WERI-Rb-1 (cell line): ENCODE data around the gene SCAMP5.

Experiments
- DNase-seq: peaks from one replicate; pipeline ENCODE4 v3.0.0-alpha.2; 2020
- H3K27ac ChIP-seq: fragments of 250-450 bp; sonication (Bioruptor Pico); 2 replicates; pipeline ENCODE4 v1.5.1; 2020; ENCODE audit warnings: mild to moderate bottlenecking, moderate library complexity
- H3K27me3 ChIP-seq: fragments of 250-450 bp; sonication (Bioruptor Pico); 2 replicates; pipeline ENCODE4 v1.5.1; 2021; ENCODE audit warnings: mild to moderate bottlenecking, low read depth, moderate library complexity; ENCODE audit not compliant: insufficient read depth, severe bottlenecking
- H3K36me3 ChIP-seq: fragments of 250-450 bp; sonication (Bioruptor Pico); 2 replicates; pipeline ENCODE4 v1.5.1; 2020; ENCODE audit warnings: mild to moderate bottlenecking, moderate library complexity
- H3K4me3 ChIP-seq: 2 replicates; pipeline ENCODE4 v1.5.1; 2011; ENCODE audit warnings: low read depth, mild to moderate bottlenecking, control low read depth, low read length
- H3K9me3 ChIP-seq: fragments of 250-450 bp; sonication (Bioruptor Pico); 2 replicates; pipeline ENCODE4 v1.5.1; 2021; ENCODE audit warnings: mild to moderate bottlenecking, moderate library complexity; ENCODE audit not compliant: severe bottlenecking
- CTCF ChIP-seq: IDR thresholded peaks from 2 replicates; pipeline ENCODE4 v1.5.1; 2011; ENCODE audit warnings: low read depth, mild to moderate bottlenecking, control low read depth, inconsistent platforms, low read length

The SCAMP5 gene

GRCh38 chr15:75043509-75044257 lies 48.3 kb downstream of the SCAMP5 start:
- Histone ChIP-seq H3K4me3 (no peak overlapping the region), H3K9me3 (no peaks in the 10 kb centered on the region), H3K36me3 (no peaks in the 10 kb centered on the region), H3K27me3 (no peaks in the 10 kb centered on the region), H3K27ac (no peak overlapping the region)
- DNase-seq, result no peak
- TF ChIP-seq CTCF, result no peak

- no peak for TF ChIP-seq CTCF
- Histone ChIP-seq H3K36me3 (no peaks in the 10 kb centered on the region), H3K27ac (no peak overlapping the region), H3K27me3 (no peaks in the 10 kb centered on the region), H3K9me3 (no peaks in the 10 kb centered on the region), H3K4me3 (no peak overlapping the region)
- DNase-seq, result no peak
These were observed 49.0 kb downstream of the SCAMP5 start for GRCh38 chr15:75044258-75044878.

- Histone ChIP-seq H3K9me3 (no peaks in the 10 kb centered on the region), H3K27me3 (no peaks in the 10 kb centered on the region), H3K4me3 (no peak overlapping the region), H3K36me3 (no peaks in the 10 kb centered on the region), H3K27ac (no peak overlapping the region)
- no peak for TF ChIP-seq CTCF
- no peak for DNase-seq
These were observed 50.1 kb downstream of the SCAMP5 start for GRCh38 chr15:75045332-75046015.

GRCh38 chr15:75048394-75048793 lies 53.0 kb downstream of the SCAMP5 start:
- DNase-seq, result no peak
- Histone ChIP-seq H3K4me3 (no peak overlapping the region), H3K36me3 (no peaks in the 10 kb centered on the region), H3K27ac (no peak overlapping the region), H3K27me3 (no peaks in the 10 kb centered on the region), H3K9me3 (no peaks in the 10 kb centered on the region)
- no peak for TF ChIP-seq CTCF

GRCh38 chr15:75049392-75049791 lies 54.0 kb downstream of the SCAMP5 start:
- H3K27ac ChIP-seq, result no peak overlapping the region
- no peaks in the 10 kb centered on the region for H3K27me3 ChIP-seq
- no peaks in the 10 kb centered on the region for H3K9me3 ChIP-seq
- no peaks in the 10 kb centered on the region for H3K36me3 ChIP-seq
- no peak for DNase-seq
- H3K4me3 ChIP-seq, result no peak overlapping the region
- no peak for TF ChIP-seq CTCF
